NCI-H1105 (cell line): ENCODE data around the gene NUDT3.
A peak's percentile ranks its signal among the peaks of the same experiment; 100 is the strongest.
"Not testable (repeated sequence)": the region's sequence is repeated elsewhere in the genome, so short reads cannot be mapped to it uniquely, and the experiment has no call there.

Experiments
- DNase-seq: peaks from one replicate; lab custom pipeline; 2025; lab: John Stamatoyannopoulos, UW

NUDT3 gene

DNA sequence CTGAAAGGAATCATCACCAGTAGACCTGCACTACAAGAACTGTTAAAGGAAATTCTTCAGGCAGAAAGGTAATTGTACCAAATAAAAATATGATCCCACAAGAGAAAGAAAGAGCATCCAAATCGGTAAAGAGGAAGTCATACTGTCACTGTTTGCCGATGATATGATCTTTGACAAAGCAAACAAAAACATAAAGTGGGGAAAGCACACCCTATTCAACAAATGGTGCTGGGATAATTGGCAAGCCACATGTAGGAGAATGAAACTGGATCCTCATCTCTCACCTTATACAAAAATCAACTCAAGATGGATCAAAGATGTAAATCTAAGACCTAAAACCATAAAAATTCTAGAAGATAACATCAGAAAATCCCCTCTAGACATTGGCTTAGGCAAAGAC is 140.1 kb downstream of the NUDT3 start:
- DNase-seq: not testable (repeated sequence)

DNA sequence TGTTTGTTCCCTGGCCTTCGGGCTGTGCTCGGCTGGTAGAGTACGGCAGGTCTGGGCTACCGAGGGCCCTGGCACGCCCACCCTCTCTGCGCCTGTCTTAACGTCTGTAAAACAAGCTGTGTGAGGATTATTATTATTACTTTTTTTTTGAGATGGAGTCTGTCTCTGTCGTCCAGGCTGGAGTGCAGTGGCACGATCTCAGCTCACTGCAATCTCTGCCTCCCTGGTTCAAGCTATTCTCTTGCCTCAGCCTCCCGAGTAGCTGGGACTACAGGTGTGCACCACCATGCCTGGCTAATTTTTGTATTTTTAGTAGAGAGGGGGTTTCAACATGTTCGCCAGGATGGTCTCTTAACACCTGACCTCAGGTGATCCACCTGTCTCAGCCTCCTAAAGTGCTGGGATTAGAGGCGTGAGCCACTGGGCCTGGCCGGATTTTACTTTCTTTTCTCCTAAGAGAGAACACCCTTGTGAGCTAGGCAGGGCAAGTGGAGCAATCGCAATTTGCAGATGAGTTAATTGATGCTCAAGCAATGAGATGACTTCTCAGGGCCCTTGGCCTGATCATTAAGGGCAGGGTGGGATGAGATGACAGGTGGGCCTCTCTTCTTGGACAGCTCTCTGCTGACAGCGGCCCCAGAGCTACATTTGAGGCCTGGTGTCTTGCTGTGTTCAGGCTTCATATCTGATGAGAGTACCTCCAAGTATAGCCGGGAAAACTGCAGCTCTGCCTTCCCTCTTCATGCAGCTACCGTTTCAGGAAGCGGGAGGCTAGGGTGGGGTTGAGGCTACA is 142.8 kb downstream of the NUDT3 start:
- DNase-seq: no peak

DNA sequence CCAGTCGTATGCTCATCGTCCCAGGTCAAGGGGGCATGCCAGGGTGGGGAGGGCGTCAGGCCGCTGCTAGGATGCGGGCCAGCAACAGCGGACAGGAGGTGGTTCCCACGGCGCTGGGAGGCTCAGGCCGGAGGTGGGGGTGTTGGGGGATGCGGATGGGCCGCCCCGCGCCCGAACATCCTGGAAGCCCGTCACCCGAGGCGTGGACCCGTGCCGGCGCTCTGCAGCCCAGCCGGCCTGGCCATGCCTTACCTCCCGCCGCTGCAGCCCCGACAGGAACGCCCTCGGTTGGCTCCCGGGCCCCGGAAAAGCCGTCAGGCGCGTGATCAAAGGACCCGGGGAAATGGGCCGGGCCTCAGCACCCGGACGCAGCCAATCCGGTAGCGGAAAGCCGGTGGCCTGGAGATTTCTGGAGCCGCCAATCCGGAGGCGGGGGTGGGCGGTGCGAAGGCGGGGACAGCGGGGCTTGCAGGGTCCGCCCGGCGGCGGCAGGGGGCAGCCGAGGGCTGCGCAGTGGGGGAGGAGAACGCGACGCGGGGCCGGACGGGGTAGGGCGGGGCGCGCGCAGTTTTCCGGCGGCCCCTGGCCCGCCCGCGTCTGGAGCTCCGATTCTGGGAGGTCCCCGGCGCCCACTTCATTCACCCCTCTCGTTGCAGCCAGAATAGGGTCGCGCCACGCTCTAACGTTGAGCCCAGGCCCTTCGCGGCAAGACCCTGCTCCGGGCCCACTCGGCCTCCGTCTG is 143.6 kb downstream of the NUDT3 start, which contains the start of gene SMIM29:
Gene SMIM29 (minus strand): TSS at position 280 of the 742 bp plus-strand sequence. CDS start 1,215 bp downstream, outside the sequence.
- DNase-seq: peak; percentile 93

DNA sequence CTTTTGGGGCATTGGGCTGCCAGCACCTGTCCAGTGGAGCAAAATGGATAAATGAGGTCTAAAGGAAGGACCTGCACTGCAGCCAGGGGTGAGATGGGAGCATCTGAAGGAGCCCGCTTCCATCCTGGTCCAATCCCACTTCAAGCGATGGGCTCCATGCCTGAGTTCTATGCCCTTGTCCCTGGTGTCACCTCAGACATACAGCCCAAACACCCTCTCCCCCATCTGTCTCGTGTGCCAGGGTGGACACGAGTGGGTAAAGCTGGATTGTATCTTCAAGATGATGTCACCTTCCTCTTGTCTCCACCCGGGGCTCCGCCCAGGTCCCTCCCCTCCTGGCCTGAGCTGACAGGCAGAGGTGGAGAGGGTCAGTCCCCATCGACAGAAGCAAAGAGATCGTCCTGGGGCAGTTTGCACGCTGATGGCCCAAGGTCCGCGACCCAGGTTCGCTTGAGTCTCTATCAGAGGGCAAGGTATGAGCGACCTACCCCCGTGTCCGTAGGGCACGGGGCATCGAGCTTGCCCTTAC is 144.2 kb downstream of the NUDT3 start:
- DNase-seq: no peak

DNA sequence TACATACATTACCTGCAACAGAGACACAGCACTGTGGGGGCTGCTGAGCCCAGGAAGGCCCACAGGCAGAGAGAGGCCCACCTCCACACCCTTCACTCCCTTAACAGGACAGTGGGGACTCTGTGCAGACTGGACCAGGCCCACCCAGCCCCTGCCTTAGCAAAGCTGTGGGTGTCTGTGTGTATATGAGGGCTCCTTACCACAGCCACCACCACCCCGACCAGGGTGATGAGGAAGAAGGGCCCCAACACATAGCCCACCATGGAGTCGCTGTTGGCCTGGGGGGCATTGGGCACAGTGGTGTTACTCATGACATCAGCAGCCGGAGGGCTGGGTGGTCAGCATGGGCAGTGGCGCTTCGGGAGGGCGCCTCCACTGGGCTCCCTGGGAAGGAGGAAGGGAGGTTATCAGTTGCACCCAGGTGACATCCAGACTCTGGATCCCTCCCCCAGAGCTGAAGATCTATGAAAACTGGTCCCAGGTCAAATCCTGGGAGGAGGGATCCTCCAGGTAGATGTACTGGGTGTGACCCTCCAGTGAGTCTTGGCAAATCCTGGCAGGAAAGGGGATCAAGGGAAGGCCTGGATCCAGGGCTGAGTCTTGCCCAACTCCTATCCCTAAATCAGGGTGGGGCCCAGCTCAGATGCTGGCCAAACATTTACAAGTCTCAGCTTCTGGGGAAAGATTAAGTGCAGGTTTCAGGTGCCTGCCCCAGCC is 144.8 kb downstream of the NUDT3 start:
- DNase-seq: no peak

DNA sequence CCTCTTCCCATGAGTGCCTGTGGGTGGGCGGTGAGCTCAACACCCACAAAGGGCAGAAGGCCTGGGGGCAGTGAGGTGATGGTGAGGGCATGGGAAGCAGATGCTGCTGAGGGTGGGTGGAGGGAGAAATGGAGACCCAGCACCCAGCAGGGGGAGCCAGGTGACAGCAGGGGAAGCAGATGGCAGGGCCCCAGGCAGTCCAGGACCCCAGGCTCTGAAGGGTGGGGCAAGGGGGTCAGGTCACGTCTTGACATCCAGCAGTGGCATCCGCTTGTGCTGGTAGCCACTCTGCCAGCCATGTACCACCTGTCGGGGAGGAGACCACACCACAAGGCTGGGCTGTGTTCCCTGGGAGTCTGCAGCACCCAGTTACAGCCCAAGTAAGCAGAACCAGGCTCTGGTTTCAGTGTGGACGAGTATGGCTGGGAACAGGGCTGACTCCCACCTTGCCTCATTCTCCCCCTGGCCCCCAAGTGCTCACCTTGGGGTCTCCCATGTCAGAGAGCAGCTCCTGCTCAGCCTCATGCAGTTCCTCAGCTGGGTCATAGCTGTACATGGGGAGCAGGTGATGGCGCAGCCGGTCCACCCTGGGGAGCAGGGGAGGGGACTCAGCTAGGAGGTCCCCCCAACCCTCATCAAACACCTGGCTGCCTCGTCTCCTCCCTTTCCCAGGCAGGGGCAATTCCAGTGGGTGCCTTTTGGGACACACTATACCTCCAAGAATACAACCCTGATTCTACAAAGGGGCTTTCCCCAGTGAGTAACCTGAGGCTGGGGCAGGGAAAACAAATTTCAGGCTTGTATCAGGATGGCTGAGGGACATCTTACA is 145.7 kb downstream of the NUDT3 start:
- DNase-seq: peak; percentile 13

DNA sequence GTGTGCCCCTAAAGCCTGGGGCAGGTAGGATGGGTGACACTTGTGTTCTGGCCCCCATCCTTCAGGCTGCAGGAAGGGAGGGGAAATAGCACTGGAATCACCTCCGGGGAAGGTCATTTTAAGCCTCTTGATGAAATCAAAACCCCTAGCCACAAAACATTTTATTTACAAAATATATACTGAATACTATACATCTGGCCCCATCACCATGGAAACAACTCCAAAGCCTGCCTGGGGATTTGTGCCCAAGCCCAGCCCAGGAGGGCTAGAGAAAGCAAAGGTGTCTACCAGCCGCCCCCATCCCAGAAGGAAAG is 146.3 kb downstream of the NUDT3 start:
- DNase-seq: no peak

DNA sequence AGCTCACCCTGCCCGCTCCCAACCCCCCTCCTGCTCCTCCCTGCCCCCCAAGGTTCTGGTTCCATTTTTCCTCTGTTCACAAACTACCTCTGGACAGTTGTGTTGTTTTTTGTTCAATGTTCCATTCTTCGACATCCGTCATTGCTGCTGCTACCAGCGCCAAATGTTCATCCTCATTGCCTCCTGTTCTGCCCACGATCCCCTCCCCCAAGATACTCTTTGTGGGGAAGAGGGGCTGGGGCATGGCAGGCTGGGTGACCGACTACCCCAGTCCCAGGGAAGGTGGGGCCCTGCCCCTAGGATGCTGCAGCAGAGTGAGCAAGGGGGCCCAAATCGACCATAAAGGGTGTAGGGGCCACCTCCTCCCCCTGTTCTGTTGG is 146.7 kb downstream of the NUDT3 start:
- DNase-seq: not testable (repeated sequence)

DNA sequence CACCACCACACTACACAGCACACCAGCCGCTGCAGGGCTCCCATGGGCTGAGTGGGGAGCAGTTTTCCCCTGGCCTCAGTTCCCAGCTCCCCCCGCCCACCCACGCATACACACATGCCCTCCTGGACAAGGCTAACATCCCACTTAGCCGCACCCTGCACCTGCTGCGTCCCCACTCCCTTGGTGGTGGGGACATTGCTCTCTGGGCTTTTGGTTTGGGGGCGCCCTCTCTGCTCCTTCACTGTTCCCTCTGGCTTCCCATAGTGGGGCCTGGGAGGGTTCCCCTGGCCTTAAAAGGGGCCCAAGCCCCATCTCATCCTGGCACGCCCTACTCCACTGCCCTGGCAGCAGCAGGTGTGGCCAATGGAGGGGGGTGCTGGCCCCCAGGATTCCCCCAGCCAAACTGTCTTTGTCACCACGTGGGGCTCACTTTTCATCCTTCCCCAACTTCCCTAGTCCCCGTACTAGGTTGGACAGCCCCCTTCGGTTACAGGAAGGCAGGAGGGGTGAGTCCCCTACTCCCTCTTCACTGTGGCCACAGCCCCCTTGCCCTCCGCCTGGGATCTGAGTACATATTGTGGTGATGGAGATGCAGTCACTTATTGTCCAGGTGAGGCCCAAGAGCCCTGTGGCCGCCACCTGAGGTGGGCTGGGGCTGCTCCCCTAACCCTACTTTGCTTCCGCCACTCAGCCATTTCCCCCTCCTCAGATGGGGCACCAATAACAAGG is 147.3 kb downstream of the NUDT3 start:
- DNase-seq: not testable (repeated sequence)

DNA sequence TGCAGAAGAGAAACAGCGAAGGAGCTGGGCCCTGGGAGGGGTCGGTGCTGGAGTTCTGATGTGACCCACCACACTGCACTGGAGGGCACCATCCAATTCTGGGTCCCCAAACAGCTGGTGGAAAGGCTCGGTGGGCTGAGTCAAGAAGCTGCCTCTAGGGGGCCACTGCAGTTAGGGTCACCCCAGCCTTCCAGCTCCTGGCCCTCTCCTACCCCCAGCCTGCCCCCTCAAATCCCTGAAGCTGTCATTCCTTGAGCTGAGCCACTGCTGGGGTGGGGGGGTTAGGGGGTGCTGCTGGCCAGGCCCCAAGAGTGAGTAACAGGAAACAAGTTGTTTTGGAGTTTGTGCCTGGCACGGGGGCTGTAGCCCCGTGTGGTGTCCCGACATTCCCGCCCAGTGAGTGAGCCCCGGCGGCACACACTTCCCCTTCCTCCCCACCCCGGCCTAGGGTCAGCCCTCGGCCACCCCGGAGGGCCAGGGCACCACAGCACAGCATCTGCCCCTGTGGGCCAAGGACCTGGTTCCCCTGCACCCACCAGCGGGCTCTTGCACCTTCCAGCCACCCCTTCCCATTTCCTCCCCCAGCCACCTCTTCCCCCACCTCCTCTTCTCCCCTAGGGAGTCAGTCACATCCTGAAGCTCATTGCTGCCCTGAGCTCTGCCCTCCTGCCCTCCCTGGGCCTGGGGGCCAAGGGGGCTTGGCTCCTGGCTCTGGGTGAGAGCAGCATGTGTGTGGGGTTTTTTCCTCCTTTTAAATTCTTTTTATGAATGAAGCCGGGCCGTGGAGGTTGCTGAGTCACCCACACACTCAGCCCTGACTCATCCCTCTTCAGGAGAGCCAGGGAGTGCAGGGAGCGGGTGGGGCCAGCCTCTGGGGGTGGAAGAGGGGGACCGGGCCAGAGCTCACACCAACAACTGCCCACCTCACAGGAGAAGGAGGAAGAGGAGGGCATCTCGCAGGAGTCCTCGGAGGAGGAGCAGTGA is 148.3 kb downstream of the NUDT3 start:
- no peak for DNase-seq

DNA sequence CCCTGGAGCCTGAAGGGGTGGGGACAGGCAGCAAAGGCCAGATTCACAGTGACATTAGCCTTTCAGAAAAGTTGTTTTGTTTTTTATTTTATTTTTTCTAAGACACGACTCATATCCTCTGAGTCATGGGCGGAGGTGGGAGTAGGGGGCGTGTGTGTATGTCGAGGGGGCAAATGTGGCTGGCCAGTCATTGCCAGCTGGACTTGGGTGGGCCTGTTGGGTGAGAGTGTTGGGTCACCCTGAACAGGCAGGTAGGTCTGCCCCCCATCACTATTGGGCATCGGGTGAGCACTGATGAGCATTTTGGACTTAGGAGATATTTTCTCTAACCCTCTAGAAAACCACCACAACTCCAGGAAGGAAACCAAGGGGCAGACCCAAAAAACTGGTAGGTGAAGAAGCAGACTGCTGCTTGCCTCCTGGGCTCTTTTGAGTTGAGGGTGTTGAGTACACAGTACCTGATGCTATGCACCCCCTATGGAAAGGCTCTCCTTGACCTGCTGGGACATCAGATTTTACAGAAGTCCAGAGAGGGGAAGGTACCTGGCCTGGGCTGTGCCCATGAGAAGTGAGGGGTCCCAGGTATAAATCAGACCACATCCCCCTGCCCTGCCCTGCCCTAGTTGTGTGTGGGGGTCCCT is 149.2 kb downstream of the NUDT3 start:
- no peak for DNase-seq

DNA sequence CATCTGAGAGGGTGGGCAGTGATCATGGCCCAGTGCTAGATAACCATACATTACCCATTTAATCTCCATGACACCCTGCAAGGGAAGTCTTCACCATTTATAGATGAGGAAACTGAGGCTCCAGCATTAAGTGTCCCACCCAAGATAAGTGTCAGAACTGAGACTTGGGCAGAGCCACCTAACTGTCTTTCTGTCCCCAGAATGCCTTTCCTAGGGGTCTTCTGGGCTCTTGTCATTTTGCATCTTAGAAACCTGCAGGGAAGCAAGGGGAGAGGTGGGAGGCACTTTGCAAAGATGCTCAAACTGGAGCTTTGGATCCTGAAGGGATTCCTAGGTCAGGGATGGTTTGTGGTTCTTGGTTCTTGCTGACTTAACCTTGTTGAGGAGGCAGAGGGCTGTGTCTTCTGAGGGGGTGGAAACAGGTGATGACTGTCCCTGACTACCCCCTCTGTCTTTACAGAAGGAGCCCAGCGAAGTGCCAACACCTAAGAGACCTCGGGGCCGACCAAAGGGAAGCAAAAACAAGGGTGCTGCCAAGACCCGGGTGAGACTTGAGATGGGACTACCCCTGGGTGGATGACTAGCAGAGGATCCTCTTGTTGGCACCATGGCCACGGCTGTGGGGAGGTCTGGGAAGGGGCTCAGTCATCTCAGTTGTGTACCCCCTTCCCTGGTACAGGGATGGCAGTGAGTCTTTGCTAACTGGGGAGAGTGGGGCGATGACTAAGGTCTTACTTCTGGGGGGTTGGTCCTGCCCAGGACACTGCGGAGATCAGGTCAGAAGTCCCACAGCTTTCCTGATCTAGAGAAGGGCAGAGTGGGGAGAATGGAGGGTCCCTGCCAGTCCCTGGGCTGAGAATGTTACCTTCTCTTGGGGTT is 150.0 kb downstream of the NUDT3 start:
- DNase-seq: no peak

DNA sequence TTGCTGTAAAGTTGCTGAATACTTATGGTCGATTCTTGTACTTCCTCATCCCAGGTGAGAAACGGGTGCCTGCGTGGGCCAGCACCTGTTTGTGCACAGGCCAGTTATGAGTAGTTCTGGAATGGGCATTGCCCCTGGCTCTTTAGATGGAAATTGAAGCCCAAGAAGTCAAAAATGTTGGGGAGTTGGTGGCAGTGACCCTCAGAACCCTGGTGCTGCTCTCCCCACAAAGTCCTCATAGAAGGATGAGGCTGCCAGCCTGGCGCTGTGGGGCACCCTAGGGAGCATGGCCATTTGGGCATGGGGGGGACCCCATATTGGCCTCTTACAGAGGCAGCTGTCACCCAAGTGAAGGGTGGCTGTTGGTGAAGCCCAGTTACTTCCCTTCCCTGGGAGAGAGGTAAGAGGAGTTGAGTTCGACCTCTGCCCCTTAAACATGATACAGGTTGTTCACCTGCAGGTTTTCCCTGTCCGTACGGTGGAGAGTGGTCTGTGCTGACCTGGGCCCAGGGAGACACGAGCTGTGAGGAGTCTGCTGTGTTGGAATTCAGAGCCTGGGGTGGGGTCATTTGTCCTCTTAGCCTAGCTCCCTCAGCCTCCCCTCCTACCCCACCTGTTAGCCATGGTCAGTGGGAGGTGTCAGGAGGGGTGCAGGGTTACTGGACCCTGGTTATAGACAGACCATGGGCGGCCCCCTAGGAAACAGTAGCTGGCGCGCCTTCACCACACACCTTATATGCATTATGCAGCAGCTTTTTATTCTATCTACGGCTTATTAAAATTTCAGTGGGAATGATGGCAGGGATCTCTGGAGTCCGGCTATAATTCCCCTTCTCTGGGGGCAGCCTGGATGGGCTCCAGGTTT is 150.9 kb downstream of the NUDT3 start:
- DNase-seq: no peak

DNA sequence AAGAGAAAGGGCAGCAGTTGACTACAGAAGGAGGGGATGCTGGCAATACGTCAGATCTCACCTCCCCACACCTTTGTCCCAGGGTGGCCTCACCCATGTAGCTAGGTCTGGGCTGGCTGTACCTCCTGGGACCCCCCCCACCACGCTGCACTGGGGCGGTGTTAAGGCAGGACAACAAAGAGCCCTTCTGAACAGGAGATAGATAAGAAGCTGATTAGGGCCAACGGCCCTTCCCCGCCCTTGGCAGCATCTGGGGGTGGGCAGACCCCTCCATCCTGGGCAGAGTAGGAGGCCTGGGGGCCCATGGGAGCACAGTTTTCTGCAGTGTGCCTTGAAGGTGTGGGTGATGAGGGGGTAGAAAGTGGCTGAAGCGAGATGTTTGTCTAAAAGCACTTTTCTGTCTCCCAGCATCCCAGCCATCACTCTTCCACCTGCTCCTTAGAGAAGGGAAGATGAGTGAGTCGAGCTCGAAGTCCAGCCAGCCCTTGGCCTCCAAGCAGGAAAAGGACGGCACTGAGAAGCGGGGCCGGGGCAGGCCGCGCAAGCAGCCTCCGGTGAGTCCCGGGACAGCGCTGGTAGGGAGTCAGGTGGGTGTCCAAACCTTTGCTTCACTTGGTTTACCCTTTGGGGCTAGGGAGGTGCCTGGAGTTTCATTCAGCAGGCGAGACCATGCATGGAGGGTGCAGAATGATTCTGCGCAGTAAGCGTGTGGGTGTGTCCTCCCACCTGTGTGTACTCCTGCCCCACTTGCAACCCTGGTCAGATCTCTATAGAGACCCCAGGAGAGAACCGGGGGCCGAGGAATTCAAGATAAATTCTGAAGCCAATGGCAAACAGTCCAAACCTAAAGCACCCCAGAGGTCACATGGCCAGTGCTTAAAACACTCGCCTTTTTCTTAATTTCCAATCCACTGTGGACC is 151.9 kb downstream of the NUDT3 start:
- DNase-seq: no peak

DNA sequence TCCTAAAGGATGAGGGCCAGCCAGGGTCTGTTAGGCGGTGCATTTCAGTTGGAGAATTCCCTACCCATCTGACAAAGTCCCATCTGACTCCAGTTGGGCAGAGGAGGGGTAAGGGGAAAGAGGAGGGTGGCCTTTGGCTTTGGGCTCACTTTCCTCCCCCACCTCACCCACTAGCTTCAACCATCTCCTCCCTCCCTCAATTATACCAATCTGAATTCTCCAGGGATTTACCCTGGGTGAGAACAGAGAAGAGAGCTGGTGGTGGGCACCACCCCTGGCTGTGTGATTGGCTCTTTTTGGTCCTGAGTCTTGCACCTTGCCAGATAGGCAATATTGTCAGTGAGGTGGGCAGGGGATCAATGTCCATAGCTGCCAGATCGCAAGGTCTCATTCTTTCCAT is 152.6 kb downstream of the NUDT3 start:
- no peak for DNase-seq

DNA sequence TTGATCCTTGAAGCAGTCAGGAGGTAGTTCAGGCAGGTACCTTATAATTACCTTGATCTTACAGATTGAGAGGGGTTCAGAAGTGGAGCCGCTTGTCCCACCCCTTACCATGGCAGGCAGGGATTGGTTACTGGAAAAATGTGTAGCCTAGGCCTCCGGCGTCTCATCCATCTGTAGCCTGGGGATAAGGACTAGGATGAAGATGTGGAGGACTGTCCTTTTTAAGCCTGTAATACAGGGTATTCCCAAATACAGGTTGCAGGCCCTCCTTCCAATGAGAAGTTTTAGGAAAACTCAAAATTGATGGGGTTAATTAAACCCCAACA is 153.0 kb downstream of the NUDT3 start:
- DNase-seq: no peak
